Measurements from ENCODE around the gene SMTNL2.

SMTNL2 gene

DNA sequence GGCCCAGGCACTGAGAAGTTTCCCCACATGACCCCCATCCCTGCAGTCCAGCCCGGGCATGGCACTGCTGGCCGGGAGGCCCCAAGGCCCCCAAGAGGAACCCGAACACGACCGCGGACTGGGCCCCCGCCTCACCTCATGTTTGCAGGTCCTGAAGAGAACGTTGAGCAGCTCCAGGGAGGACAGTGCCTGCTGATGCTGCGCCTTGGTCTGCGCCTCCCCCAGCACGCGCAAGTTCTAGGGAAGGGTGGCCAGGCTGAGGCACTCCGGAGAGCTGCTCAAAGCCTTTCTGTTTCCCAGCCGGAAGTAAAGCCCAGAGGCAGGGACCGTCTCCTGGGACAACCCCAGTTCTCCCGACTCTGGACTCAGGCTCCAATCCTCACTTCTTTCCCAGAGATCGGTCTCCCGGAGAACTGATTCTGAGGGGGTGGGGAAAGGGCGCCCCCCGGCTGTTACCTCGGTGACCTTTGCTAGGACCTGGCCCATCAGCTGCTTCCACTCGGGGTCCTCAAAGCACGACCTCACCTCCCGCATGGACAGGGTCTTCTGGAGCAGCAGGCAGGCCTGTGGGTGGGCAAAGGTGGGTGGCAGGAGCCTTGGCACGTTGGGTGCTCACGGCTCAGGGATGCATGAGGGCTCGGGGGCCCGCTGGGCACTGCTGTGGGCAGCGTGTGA is 42.9 kb upstream of the SMTNL2 start:
- H3K4me1 Mint-ChIP-seq (ENCODE audit: low read depth): peaks cover 12% of the 10 kb centered on the region
- H3K27ac Mint-ChIP-seq: no peak overlapping the region
- H3K9me3 Mint-ChIP-seq: no peaks in the 10 kb centered on the region
- no peak overlapping the region for H3K4me3 Mint-ChIP-seq
- H3K36me3 Mint-ChIP-seq (ENCODE audit: low read depth): peaks cover 91% of the 10 kb centered on the region
- H3K27me3 Mint-ChIP-seq: no peaks in the 10 kb centered on the region
- intact Hi-C loops (cut with micrococcal nuclease): no loop called here

DNA sequence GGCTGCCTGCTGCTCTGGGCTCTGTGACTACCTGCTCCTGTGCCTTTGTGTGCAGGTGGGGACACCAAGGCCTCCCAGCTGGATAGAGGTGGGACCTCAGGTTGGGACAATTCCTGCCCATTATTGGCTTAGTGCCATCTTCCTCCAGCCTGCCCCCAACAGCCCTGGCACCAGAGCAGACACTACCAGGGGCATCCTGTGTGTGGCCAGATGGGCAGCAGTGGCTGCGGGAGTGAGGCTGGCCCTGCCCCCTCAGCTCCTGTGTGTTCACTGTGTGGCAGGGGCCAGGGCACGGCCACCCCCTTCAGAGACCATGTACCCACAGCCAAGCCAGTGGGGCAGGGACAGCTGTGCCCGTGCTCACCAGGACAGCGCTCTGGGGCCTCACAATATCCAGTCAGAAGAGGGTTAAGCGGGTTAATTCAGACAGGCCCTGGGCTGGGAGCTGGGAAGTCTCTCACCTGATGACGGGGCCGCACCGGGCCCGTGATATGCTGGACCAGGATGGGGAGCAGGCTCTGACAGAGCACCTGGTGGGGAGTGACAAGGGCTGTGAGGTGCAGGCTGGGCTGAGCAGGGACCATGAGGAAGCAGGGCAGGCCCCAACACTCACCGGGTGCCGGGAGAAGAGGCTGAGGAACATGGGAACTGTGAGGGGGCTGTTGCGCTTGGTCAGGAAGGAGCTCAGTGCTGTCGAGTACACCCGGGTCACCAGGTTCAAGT is 42.2 kb upstream of the SMTNL2 start:
- Mint-ChIP-seq H3K9me3 (no peaks in the 10 kb centered on the region), H3K4me3 (no peak overlapping the region), H3K4me1 (ENCODE audit: low read depth) (peaks cover 5% of the 10 kb centered on the region), H3K36me3 (ENCODE audit: low read depth) (peaks cover 98% of the 10 kb centered on the region), H3K27ac (no peak overlapping the region), H3K27me3 (no peaks in the 10 kb centered on the region)
- intact Hi-C loops (cut with micrococcal nuclease): no loop called here

DNA sequence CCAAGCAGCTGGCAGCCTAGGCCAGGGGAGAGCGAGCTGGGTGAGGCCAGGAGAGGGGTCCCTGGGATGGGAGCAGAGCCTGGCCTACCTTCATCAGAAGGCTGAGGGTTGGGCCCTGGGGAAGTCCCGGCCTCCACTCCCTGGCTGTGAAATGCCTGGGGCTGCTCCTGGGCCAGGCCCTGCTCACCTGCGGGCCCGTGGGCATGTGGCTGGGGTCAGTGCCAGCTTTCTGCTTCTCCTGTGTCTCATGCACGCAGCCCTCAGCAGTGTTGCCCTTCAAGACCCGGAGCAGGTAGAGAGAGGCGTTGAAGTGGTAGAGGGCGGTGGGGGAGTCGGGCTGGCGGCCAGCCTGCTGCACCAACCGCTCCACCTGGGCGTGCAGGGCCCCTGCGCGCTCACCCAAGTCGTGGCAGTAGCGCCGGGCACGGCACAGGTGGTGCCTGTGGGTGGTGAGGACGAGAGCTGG is 41.6 kb upstream of the SMTNL2 start:
- intact Hi-C loops (cut with micrococcal nuclease): no loop called here
- Mint-ChIP-seq H3K27ac (no peak overlapping the region), H3K4me1 (ENCODE audit: low read depth) (no peaks in the 10 kb centered on the region), H3K9me3 (no peaks in the 10 kb centered on the region), H3K36me3 (ENCODE audit: low read depth) (peaks cover 100% of the 10 kb centered on the region), H3K27me3 (no peaks in the 10 kb centered on the region), H3K4me3 (no peak overlapping the region)

DNA sequence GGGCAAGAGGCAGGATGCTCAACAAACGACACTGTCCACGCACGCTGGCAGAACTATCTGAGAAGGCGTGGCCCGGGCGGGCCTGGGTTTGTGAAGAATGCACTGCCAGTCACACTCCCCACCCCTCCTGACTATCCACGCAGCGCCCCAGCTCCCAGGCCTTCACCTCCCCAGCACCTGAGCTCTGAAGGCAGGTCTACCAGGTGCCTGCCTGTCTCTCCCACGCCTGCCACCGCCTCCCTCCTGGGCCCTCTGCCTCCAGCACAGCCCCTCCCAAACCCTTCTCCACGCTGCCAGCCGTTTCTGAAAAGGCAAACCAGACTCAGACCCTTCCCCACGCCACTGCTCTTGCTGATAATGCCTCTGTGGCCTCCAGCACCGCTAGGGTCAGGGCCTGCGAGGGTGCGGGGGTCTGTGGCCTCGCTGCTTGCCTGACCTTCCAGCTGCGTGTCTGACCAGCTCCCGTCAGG is 40.7 kb upstream of the SMTNL2 start:
- no peaks in the 10 kb centered on the region for H3K27me3 Mint-ChIP-seq
- no peak overlapping the region for H3K27ac Mint-ChIP-seq
- H3K4me3 Mint-ChIP-seq: no peak overlapping the region
- H3K9me3 Mint-ChIP-seq: no peaks in the 10 kb centered on the region
- H3K36me3 Mint-ChIP-seq (ENCODE audit: low read depth): peaks cover 100% of the 10 kb centered on the region
- no peaks in the 10 kb centered on the region for H3K4me1 Mint-ChIP-seq (ENCODE audit: low read depth)
- intact Hi-C loops (cut with micrococcal nuclease): no loop called here

DNA sequence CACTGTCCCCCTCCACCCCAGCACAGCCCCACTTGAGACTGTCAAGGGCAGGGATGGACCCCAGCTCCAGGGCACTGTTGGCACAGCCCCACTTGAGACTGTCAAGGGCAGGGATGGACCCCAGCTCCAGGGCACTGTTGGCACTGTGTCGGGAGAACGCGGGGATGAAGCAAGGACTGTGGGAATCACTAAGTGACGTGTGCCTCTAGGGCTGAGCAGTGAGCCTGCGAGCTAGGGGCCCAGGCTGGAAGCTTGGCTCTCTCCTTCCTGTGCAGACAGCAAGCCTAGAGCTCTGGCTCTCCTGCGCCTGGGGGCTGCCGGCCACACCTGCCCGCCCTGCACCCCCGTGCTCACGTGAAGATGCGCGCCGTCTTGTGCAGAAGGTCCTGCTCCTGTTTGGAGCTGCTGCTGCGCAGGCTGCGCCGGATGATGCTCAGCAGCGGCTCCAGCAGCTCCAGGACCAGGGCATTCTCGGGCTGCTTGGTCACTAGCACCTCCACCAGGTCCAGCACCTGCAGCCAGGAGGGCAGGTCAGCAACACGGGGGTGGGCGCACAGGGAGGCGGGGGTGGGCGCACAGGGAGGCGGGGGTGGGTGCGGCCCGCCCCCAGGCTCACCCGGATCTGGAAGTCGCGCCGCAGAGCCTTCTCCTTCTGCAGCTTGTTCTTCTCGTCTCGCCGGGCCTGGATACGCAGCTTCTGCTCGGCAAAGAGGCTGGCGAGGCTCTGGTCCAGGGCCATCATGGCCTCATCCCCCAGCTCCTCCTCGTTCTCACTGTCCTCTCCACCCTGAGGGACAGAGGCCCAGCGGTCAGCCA is 40.0 kb upstream of the SMTNL2 start:
- Mint-ChIP-seq H3K9me3 (no peaks in the 10 kb centered on the region), H3K27ac (no peak overlapping the region), H3K36me3 (ENCODE audit: low read depth) (peaks cover 100% of the 10 kb centered on the region), H3K4me1 (ENCODE audit: low read depth) (no peaks in the 10 kb centered on the region), H3K27me3 (no peaks in the 10 kb centered on the region), H3K4me3 (no peak overlapping the region)
- intact Hi-C loops (cut with micrococcal nuclease): no loop called here

DNA sequence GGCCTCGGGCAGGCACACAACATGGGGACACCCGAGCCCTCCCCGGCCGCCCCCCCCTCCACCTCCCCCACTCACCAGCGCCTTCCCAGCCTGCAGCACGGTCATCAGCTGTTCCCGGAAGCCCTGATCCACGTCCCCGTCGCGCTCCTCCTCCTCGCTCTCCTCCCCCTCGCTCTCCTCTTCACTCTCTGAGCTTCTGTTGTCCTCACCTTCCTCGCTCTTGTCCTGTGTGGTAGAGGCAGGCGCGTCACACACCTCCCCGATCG is 39.4 kb upstream of the SMTNL2 start:
- peaks cover 100% of the 10 kb centered on the region for H3K36me3 Mint-ChIP-seq (ENCODE audit: low read depth)
- H3K4me3 Mint-ChIP-seq: no peak overlapping the region
- no peak overlapping the region for H3K27ac Mint-ChIP-seq
- intact Hi-C loops (cut with micrococcal nuclease): no loop called here
- no peaks in the 10 kb centered on the region for H3K27me3 Mint-ChIP-seq
- H3K9me3 Mint-ChIP-seq: no peaks in the 10 kb centered on the region
- H3K4me1 Mint-ChIP-seq (ENCODE audit: low read depth): no peaks in the 10 kb centered on the region

DNA sequence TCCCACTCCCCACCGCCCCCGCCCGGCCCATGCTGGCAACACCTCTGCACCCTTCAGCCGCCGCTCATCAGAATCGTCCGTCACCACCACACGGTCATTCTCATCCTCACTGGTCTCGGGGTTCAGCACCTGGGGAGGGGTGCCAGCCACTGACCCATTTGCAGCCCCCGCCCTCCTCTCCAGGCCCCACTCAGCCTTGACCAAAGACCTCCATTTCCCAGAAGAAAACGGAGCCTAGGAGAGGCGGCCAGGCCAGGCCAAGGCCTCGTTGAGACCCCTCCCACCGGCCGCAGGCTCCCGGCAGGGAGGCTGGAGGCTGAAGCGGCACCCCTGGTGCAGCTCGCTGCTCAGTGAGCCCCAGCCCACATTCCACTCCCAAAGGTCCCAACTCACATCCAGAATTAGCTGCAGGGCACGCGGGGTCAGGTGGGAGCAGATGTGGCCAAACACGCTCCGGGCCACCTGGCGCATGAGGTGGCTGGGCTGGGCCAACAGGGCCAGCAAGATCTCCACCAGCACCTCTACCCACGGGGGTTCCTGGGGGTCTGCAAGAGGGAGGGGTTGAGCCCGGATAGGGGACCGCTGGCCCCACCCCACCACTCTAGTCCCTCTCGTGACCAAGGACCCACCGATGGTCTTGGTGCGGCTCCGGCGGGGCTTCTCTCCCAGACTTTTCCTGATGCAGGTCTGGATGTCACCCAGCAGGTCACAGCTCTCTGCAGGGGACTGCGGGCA is 38.9 kb upstream of the SMTNL2 start:
- Mint-ChIP-seq H3K36me3 (ENCODE audit: low read depth) (peaks cover 100% of the 10 kb centered on the region), H3K9me3 (no peaks in the 10 kb centered on the region), H3K4me1 (ENCODE audit: low read depth) (no peaks in the 10 kb centered on the region), H3K4me3 (no peak overlapping the region), H3K27me3 (no peaks in the 10 kb centered on the region), H3K27ac (no peak overlapping the region)
- intact Hi-C loops (cut with micrococcal nuclease): no loop called here

DNA sequence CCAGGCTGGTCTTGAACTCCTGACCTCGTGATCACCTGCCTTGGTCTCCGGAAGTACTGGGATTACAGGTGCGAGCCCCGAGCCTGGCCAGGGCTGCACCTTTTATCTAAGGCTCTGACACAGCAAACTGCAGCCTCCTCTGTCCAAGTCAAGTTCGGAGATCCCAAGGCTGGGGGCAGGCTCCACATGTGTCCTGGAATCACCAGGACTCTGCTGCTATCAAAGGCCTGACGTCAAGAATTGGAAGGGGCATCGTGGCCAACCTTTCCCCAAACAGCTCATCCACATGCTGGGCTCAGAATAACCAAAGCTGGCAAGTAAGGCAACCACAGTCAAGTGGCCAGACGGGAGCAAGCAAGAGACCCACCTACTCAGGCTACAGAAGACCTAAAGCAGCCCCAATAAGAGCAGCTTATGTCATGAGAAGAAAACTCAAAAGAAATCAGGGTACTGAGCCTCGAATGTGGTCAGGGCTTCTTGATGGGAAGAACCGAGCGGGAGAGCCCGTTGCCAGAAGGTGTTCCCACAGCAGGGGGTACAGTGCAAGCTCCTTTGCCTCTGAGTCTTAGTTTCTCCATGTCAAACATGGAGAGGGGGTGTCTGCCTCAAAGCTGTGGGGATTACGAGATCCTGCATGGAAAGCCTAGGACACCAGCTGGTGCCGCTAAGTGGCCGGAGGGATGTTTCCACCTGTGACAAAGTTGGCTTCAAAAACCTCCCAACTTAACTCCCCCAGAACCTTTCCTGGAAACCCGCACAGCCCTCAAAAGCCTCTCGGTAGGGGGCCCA is 37.0 kb upstream of the SMTNL2 start:
- H3K4me1 Mint-ChIP-seq (ENCODE audit: low read depth): no peaks in the 10 kb centered on the region
- H3K36me3 Mint-ChIP-seq (ENCODE audit: low read depth): peaks cover 100% of the 10 kb centered on the region
- no peaks in the 10 kb centered on the region for H3K9me3 Mint-ChIP-seq

DNA sequence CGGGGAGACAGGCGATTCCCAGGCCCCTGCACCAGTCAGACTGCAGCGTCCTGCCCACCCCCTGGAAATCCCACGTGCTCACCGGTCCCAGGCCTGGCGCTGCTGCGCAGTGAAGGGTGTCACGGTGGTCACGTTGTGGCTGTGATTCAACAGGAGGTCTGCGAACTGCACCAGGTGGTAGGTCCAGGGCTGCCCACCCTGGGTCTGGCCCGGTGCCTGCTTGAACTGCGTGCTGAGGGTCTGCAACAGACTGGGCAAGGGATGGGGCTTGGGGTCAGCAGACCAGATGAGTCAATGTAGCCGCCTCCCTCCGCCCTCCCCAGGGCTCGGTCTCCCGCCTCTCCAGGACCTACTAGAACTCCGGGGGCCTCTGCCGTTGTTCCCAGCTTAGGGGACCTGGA is 36.3 kb upstream of the SMTNL2 start:
- H3K4me3 Mint-ChIP-seq: no peak overlapping the region
- no peaks in the 10 kb centered on the region for H3K4me1 Mint-ChIP-seq (ENCODE audit: low read depth)
- H3K9me3 Mint-ChIP-seq: no peaks in the 10 kb centered on the region
- H3K36me3 Mint-ChIP-seq (ENCODE audit: low read depth): peaks cover 100% of the 10 kb centered on the region
- H3K27me3 Mint-ChIP-seq: no peaks in the 10 kb centered on the region
- intact Hi-C loops (cut with micrococcal nuclease): no loop called here
- H3K27ac Mint-ChIP-seq: no peak overlapping the region

More for the DNA sequence above, 37.0 kb upstream of the SMTNL2 start:
- Mint-ChIP-seq H3K4me3 (no peak overlapping the region), H3K27ac (no peak overlapping the region), H3K27me3 (no peaks in the 10 kb centered on the region)
- intact Hi-C loops (cut with micrococcal nuclease): no loop called here

DNA sequence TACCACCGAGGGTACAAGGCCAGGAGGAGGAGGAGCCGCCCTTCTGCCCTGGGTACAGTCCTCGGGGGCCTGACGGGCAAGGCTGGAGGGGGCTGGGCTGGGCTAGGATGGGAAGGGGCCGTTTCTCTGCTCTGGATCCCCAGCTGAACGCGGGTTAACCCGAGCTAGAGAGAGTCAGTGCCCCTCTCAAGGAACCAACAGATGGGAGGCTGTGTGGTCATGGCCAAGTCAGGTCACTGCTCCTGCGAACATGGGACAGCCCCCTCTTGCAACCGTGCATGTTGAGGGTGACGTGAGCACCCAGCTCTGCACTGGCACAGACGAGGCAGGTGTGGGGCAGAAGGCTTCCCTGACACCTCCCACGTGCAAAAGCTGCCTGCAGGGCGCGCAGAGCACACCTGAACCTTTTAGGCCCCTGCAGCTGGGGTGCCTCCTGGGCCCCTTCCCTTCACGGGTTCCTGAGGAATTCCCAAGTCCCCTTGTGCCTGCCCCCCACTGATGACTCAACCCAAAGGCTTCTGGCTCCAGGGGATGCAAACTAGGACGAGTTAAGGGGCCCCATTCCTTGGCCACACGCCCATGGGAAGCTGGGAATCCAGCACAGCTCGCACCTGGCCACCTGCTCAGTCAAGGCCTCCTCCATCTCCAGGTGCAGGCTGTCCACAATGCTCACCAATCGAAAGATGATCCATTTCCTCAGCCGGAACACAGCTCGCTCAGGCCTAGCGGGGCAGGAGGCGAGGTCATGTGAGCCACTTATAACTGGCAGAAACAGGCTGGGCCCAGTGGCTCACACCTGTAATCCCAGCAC is 35.4 kb upstream of the SMTNL2 start:
- Mint-ChIP-seq H3K27me3 (no peaks in the 10 kb centered on the region), H3K4me1 (ENCODE audit: low read depth) (peaks cover 5% of the 10 kb centered on the region), H3K27ac (no peak overlapping the region), H3K9me3 (no peaks in the 10 kb centered on the region), H3K4me3 (no peak overlapping the region), H3K36me3 (ENCODE audit: low read depth) (peaks cover 100% of the 10 kb centered on the region)
- intact Hi-C loops (cut with micrococcal nuclease): no loop called here

DNA sequence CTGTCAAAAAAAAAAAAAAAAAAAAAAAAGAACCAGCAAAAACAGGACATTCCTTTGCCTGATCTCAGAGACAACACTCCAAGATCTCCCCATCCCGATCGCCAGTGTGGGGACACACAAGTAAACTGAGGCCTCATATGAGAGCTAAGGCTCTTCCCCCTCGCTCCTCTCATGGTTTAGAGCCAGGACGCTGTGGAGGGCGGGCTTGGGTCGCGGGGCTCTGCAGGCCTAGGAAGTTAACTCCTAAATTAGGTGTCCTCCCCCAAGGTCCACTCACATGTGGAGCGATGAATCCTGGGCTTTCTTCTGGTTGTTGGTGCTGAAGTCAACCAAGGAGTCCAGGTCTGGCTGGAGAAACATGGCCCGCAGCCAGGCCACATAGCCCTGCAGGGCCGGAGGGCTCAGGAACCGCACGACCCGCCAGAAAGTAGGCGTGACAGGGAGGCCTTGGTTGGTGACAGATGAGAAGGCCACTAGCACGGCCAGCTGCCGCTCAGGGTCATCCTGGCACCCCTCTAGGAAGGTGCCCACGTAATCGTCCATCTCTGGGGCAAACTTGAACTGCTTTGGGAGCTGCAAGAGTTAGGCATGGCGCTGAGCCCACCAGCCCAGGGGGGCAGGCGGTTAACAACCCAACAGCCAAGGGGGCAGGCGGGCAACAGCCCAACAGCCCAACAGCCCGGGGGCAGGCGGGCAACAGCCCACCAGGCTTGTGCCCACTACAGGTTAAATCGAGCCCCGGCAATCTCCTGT is 34.4 kb upstream of the SMTNL2 start:
- H3K4me1 Mint-ChIP-seq (ENCODE audit: low read depth): peaks cover 15% of the 10 kb centered on the region
- H3K4me3 Mint-ChIP-seq: no peak overlapping the region
- H3K27me3 Mint-ChIP-seq: no peaks in the 10 kb centered on the region
- peaks cover 97% of the 10 kb centered on the region for H3K36me3 Mint-ChIP-seq (ENCODE audit: low read depth)
- intact Hi-C loops (cut with micrococcal nuclease): no loop called here
- no peaks in the 10 kb centered on the region for H3K9me3 Mint-ChIP-seq
- no peak overlapping the region for H3K27ac Mint-ChIP-seq

DNA sequence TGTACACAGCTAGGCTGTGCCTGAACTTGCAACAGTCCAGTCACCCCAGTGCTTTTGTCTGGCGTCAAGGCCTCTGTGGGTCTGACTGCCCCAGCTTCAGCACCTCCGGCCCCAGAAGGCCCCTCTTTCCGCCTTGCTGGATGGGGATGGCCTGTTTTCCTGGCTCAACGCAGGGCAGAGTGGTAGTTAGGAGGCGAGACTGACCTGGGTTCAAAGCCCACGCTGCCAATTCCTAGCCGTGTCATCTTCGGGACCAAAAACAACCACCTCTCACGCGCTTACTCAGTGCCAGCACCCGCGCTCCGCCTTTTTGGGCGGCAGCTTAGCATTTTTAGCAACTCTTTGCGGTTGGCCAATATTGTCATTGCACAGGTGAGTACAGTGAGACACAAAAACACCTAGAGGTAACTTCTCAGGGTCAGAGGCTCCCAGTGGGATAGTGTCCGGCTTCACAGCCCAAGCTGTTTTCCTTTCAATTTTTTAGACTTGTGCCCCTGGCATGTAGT is 33.7 kb upstream of the SMTNL2 start:
- no peak overlapping the region for H3K27ac Mint-ChIP-seq
- no peaks in the 10 kb centered on the region for H3K27me3 Mint-ChIP-seq
- H3K36me3 Mint-ChIP-seq (ENCODE audit: low read depth): peaks cover 97% of the 10 kb centered on the region
- no peaks in the 10 kb centered on the region for H3K9me3 Mint-ChIP-seq
- peaks cover 21% of the 10 kb centered on the region for H3K4me1 Mint-ChIP-seq (ENCODE audit: low read depth)
- H3K4me3 Mint-ChIP-seq: no peak overlapping the region
- intact Hi-C loops (cut with micrococcal nuclease): no loop called here
